GM19240 (cell line): ENCODE measurements around the gene DNAJA3.

Experiments
- DNase-seq: peaks from one replicate; pipeline ENCODE4 v3.0.0; 2011; ENCODE audit warnings: low spot score; ENCODE audit not compliant: insufficient read length

DNAJA3 gene

GRCh38 chr16:4404967-4405696, 20.5 kb upstream of the DNAJA3 start:
- no peak for DNase-seq

- DNase-seq = no peak
These were observed 17.9 kb upstream of the DNAJA3 start for GRCh38 chr16:4407543-4408322.

GRCh38 chr16:4408323-4408690, 17.4 kb upstream of the DNAJA3 start:
- DNase-seq = no peak

GRCh38 chr16:4409081-4409932, 16.4 kb upstream of the DNAJA3 start:
- DNase-seq = no peak

GRCh38 chr16:4410335-4411075, 15.2 kb upstream of the DNAJA3 start:
- DNase-seq = no peak

GRCh38 chr16:4411684-4412083, 14.0 kb upstream of the DNAJA3 start:
- no peak for DNase-seq

- no peak for DNase-seq
These were observed 13.5 kb upstream of the DNAJA3 start for GRCh38 chr16:4412159-4412558.

GRCh38 chr16:4412854-4413253, 12.8 kb upstream of the DNAJA3 start:
- DNase-seq = no peak

- peak; percentile 94 for DNase-seq
These were observed 11.3 kb upstream of the DNAJA3 start for GRCh38 chr16:4414187-4414917.

- no peak for DNase-seq
These were observed 10.0 kb upstream of the DNAJA3 start for GRCh38 chr16:4415538-4416199.

GRCh38 chr16:4416200-4417032, 9.3 kb upstream of the DNAJA3 start, which contains the start of gene CORO7:
CORO7 (minus strand) TSS chr16:4416596; CDS start chr16:4416518, 78 bp downstream.
- DNase-seq = peak; percentile 79

GRCh38 chr16:4419402-4419959, 6.2 kb upstream of the DNAJA3 start:
- DNase-seq = no peak

- DNase-seq = no peak
These were observed 5.1 kb upstream of the DNAJA3 start for GRCh38 chr16:4420505-4421105.

GRCh38 chr16:4426021-4426684, 485 bp downstream of the DNAJA3 start:
- no peak for DNase-seq

GRCh38 chr16:4426722-4427372, 1.2 kb downstream of the DNAJA3 start:
- DNase-seq = no peak

GRCh38 chr16:4428500-4428899, 2.8 kb downstream of the DNAJA3 start:
- DNase-seq = no peak

GRCh38 chr16:4431023-4431422, 5.4 kb downstream of the DNAJA3 start:
- no peak for DNase-seq
